SKM-1 (cell line): Measurements from ENCODE around the gene C1orf35.

Experiments used
- DNase-seq: peaks from one replicate; lab custom pipeline; 2025; ENCODE audit not compliant: unreplicated experiment; lab: John Stamatoyannopoulos, UW

The C1orf35 gene

GRCh38 chr1:228109962-228110488 is 6.9 kb upstream of the C1orf35 start:
- no peak for DNase-seq

- peak; percentile 97 for DNase-seq
These were observed 6.2 kb upstream of the C1orf35 start, which contains the start of gene MRPL55 for GRCh38 chr1:228109073-228109961. TSS of gene MRPL55 (minus strand) at chr1:228109299. CDS start at chr1:228108260, 1,039 bp downstream.

- no peak for DNase-seq
These were observed 5.6 kb upstream of the C1orf35 start for GRCh38 chr1:228108742-228109072.

GRCh38 chr1:228108055-228108690 is 5.0 kb upstream of the C1orf35 start:
- no peak for DNase-seq

GRCh38 chr1:228107636-228108035 is 4.5 kb upstream of the C1orf35 start:
- DNase-seq, result no peak

GRCh38 chr1:228106800-228107054 is 3.6 kb upstream of the C1orf35 start:
- no peak for DNase-seq

GRCh38 chr1:228105996-228106799 is 3.1 kb upstream of the C1orf35 start:
- no peak for DNase-seq

- no peak for DNase-seq
These were observed 2.3 kb upstream of the C1orf35 start for GRCh38 chr1:228105270-228105995.

GRCh38 chr1:228104526-228105269 is 1.6 kb upstream of the C1orf35 start:
- no peak for DNase-seq

- no peak for DNase-seq
These were observed 933 bp downstream of the C1orf35 start for GRCh38 chr1:228101994-228102790.

- no peak for DNase-seq
These were observed 1.5 kb downstream of the C1orf35 start for GRCh38 chr1:228101614-228101993.

- no peak for DNase-seq
These were observed 2.1 kb downstream of the C1orf35 start for GRCh38 chr1:228100822-228101613.

- no peak for DNase-seq
These were observed 3.8 kb downstream of the C1orf35 start for GRCh38 chr1:228099331-228099732.

GRCh38 chr1:228098323-228098931 is 4.7 kb downstream of the C1orf35 start:
- DNase-seq, result no peak

GRCh38 chr1:228097333-228098081 is 5.6 kb downstream of the C1orf35 start:
- DNase-seq, result no peak

- no peak for DNase-seq
These were observed 6.5 kb downstream of the C1orf35 start for GRCh38 chr1:228096416-228097332.
